ENCODE results near the gene NLGN1. TPM values are rescaled to one million over a fixed set of nuclear protein-coding genes. Genes with fewer than 3 reads are reported as not detected.

NLGN1 gene
- total RNA-seq, 1 donor from 2014 or later: not detected

DNA sequence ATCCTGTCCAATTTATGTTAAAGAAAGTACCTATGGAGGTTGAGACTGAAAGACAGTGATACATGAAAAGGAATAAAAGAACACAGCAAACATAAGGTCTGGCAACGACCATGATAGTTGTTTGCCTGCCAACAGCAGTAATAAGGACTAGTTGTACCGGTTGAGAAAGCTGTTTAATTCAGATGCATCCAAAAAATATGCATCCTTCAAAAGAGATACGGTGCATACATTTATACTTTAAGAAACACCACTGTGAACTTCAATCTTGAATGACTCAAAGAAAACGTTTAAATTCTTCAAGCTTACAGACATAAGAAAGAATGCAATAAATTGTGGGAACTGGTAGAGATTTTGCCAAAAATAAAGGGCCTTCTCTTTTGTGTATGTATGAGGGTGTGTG, 492.1 kb downstream of the NLGN1 start:
- Mint-ChIP-seq H3K27ac (ENCODE audit: unreplicated experiment) (no peak overlapping the region), H3K27me3 (ENCODE audit: low read depth) (no peaks in the 10 kb centered on the region), H3K9me3 (ENCODE audit: low read depth) (no peaks in the 10 kb centered on the region), H3K4me3 (ENCODE audit: unreplicated experiment) (no peak overlapping the region), H3K36me3 (ENCODE audit: low read depth) (no peaks in the 10 kb centered on the region), H3K4me1 (ENCODE audit: low read depth) (peaks cover 10% of the 10 kb centered on the region)
- TF ChIP-seq, protein P1, sequence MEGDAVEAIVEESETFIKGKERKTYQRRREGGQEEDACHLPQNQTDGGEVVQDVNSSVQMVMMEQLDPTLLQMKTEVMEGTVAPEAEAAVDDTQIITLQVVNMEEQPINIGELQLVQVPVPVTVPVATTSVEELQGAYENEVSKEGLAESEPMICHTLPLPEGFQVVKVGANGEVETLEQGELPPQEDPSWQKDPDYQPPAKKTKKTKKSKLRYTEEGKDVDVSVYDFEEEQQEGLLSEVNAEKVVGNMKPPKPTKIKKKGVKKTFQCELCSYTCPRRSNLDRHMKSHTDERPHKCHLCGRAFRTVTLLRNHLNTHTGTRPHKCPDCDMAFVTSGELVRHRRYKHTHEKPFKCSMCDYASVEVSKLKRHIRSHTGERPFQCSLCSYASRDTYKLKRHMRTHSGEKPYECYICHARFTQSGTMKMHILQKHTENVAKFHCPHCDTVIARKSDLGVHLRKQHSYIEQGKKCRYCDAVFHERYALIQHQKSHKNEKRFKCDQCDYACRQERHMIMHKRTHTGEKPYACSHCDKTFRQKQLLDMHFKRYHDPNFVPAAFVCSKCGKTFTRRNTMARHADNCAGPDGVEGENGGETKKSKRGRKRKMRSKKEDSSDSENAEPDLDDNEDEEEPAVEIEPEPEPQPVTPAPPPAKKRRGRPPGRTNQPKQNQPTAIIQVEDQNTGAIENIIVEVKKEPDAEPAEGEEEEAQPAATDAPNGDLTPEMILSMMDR (IDR thresholded peaks at IDR 0.05): no peak
- no peak for DNase-seq (ENCODE audit: low spot score)

DNA sequence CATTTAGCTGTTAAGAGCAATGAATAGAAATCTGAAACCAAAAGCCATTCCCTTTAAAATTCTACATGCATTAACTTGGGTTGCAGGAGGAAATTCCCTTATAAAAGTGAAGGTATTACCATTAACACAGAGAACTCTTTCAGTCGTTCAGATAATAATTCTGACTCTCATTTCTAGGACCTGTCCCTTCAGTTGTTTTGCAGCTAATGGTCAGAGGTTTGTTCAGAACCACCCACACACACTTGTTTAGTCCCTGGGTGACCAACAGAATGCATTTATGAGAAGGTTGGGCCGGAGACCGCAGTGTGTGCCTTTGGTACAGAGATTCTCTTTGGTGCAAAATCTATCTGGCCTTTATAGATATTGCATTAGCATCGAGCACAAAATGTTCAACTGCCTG, 492.5 kb downstream of the NLGN1 start:
- Mint-ChIP-seq H3K27me3 (ENCODE audit: low read depth) (no peaks in the 10 kb centered on the region), H3K4me1 (ENCODE audit: low read depth) (peaks cover 10% of the 10 kb centered on the region), H3K36me3 (ENCODE audit: low read depth) (no peaks in the 10 kb centered on the region), H3K4me3 (ENCODE audit: unreplicated experiment) (no peak overlapping the region), H3K9me3 (ENCODE audit: low read depth) (no peaks in the 10 kb centered on the region), H3K27ac (ENCODE audit: unreplicated experiment) (no peak overlapping the region)
- no peak for DNase-seq (ENCODE audit: low spot score)
- TF ChIP-seq, protein P1 (IDR thresholded peaks at IDR 0.05): no peak

DNA sequence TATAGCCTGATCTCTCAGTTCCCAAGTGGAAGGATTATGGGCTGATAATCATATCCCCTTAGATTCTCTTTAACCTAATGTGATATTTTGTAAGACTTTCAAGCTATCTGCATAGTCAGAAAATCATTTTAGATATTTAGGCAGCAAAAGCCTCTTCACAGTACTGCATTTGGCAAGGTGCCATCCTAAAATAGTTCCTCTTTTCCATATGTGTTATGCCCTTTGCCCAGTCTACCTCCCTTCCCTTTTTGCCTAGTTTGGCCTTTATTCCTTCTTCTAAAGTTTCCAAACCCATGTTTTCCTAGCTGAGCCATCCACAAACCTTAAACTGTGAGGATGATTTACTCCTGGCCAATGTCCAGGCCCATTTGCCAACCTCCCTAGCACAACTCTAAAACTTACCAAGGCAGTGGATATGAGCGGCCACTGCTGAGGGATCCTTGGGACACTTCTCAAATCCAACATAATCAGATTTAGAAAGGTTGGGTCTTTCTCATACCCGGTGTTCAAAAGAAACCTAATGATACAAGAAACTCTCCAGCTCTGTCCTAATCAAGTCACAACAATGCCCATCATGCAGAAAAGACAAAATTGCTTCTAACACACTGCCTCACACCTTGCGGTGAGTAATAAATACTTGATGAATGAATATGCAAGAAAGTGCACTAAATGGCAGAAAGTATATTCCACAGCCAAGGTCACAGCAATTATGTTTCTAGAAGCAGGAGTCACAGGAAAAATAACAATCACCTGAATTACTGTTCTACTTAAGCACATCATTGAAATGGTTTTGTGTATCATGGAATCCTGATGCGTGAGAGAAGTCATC, 493.9 kb downstream of the NLGN1 start:
- Mint-ChIP-seq H3K27ac (ENCODE audit: unreplicated experiment) (no peak overlapping the region), H3K4me3 (ENCODE audit: unreplicated experiment) (no peak overlapping the region), H3K36me3 (ENCODE audit: low read depth) (no peaks in the 10 kb centered on the region), H3K27me3 (ENCODE audit: low read depth) (no peaks in the 10 kb centered on the region), H3K4me1 (ENCODE audit: low read depth) (peaks cover 10% of the 10 kb centered on the region), H3K9me3 (ENCODE audit: low read depth) (no peaks in the 10 kb centered on the region)
- TF ChIP-seq, protein P1 (IDR thresholded peaks at IDR 0.05): no peak
- DNase-seq (ENCODE audit: low spot score): no peak

DNA sequence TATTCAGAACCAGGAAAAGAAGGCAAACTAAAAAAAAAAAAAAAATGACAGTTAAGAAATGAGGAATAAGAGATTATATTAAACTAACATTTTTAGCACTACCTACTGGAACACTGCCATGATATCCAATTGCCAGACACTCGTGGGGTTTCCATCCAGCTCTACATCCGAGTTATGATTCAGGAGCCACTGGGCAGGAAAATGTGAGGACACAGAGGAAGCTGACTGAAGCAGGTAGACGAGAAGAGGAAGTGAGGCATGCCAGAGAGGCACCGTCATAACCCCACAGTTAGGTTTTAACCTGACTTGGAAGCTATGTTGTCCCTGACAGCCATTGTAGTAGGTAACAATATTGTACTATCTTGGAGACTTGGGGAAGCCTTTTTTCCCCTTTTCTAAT, 495.0 kb downstream of the NLGN1 start:
- TF ChIP-seq, protein P1 (IDR thresholded peaks at IDR 0.05): no peak
- no peak for DNase-seq (ENCODE audit: low spot score)
- Mint-ChIP-seq H3K27ac (ENCODE audit: unreplicated experiment) (no peak overlapping the region), H3K9me3 (ENCODE audit: low read depth) (no peaks in the 10 kb centered on the region), H3K4me3 (ENCODE audit: unreplicated experiment) (no peak overlapping the region), H3K27me3 (ENCODE audit: low read depth) (no peaks in the 10 kb centered on the region), H3K4me1 (ENCODE audit: low read depth) (peaks cover 10% of the 10 kb centered on the region), H3K36me3 (ENCODE audit: low read depth) (no peaks in the 10 kb centered on the region)

DNA sequence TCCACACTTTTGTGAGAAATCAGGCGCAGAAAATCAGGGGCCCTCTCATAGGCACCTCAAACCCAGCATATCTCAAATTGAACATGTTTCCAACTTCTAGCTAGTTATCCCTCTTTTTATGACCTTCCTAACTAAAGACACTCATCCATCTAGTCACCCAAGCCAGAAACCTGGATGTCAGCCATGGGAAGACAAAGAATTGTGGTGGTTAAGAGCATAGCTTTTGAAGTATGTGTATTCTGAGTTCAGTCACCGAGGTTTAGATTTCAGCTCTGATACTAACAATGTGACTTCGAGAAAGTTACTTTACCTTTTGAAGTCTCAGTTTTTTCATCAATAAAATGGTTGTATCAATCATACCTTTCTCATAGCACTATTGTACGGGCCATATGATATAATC, 495.5 kb downstream of the NLGN1 start:
- Mint-ChIP-seq H3K4me3 (ENCODE audit: unreplicated experiment) (no peak overlapping the region), H3K27ac (ENCODE audit: unreplicated experiment) (no peak overlapping the region), H3K27me3 (ENCODE audit: low read depth) (no peaks in the 10 kb centered on the region), H3K36me3 (ENCODE audit: low read depth) (no peaks in the 10 kb centered on the region), H3K4me1 (ENCODE audit: low read depth) (peaks cover 10% of the 10 kb centered on the region), H3K9me3 (ENCODE audit: low read depth) (no peaks in the 10 kb centered on the region)
- TF ChIP-seq, protein P1 (IDR thresholded peaks at IDR 0.05): no peak
- DNase-seq (ENCODE audit: low spot score): no peak
